Stimulated activated CD4-positive, alpha-beta T cell treated with anti-CD3 and anti-CD28 coated beads, Interleukin-4, amount 100 ng/mL, for 24 hours (primary cell): ENCODE measurements around the gene FCRL3.

Experiments
- DNase-seq: peaks from one replicate; pipeline ENCODE4 v3.0.0-alpha.2; 2020

Gene FCRL3

DNA sequence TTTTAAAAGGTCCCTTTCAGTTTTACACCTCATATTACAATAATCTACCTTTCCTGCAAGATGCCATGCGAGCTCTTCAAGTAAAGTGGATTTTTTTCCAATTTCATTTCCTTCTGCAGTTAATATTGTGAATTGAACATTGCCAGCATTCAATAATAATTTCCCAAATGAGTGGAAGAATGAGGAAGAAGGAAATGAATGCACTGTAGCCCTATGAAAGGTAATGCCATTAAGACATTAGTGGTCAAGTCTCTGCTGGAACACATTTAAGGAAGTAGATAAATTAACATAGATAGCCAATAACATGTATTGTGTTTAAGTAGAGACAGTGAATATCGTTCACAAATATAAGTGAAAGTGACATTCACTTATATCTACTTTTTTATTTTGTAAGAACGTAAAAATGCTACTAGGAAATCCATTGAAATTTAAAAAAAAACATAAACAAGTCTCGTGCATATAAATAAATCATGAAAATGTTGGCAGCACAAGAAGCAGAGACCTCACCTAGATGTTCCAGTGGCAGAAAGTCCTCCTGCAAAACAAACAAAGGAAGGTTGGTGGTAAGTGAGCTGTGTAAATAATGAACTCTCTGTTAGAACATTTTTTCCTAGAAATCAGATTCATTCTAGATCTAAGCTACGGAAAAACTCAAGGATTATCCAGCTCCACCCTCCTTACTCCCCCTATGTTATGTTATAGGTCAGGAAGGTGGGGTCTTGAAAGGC, 17.7 kb downstream of the FCRL3 start:
- no peak for DNase-seq

DNA sequence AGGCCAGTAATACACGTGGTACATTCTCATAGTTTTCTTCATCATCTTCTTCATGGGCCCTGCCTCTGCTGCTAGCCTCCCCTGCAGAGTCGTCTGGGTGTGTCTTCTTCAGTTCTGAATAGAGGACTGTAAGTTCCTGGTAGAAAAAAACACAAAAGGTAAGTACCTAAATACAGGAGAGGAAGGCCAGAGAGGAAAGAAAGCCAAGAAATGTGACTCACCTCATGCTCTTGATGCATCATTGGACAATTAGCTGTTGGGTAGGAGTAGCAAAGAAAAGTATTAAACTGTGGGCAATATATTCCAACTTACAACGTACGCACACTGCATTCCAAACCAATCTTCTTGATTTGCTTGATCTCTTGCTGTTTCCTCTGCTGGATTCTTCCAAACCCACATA, 21.8 kb downstream of the FCRL3 start:
- no peak for DNase-seq

DNA sequence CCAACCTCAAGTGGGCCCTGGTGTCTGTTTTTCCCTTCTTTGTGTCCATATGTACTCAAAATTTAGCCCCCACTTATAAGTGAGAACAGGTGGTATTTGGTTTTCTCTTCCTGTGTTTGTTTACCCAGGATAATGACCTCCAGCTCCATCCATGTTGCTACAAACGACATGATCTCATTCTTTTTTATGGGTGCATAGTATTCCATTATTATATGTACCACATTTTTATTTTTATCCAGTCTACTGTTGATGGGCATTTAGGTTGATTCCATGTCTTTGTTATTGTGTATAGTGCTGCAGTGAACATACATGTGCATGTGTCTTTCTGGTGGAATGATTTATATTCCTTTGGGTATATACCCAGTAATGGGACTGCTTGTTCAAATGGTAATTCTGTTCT, 27.6 kb downstream of the FCRL3 start:
- DNase-seq, result no peak

GRCh38 chr1:157671895-157672294, 28.7 kb downstream of the FCRL3 start:
- no peak for DNase-seq

DNA sequence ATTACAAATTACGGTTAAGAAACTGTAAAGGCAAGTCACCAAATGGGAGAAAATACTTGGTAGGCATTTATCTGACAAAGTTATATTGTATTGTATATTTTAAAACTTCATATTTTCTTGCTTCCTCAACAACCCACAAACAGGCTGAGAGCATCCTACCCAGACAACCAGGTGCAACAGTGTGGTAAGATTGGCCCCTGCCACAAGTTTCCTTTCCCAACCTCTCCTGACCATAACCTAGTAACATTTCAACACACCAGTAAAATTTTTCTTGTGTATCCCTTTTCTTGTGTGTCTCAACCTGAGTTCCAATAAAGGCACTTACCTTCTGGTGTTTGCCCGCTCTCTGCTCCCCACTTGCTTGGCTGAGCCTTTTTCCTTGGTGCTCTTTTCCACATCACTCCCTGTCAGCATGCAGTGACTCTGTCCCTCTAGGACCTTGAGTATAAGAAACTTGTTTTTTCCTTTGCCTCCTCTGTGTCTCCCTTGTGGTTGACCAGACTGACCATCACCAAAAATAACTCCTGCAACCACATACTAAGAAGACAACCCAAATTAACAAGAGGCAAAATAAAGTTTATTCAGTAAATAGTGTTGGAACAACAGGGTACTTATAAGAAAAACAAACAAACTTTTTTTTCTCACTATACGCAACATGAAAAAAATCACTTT, 40.9 kb downstream of the FCRL3 start:
- no peak for DNase-seq

DNA sequence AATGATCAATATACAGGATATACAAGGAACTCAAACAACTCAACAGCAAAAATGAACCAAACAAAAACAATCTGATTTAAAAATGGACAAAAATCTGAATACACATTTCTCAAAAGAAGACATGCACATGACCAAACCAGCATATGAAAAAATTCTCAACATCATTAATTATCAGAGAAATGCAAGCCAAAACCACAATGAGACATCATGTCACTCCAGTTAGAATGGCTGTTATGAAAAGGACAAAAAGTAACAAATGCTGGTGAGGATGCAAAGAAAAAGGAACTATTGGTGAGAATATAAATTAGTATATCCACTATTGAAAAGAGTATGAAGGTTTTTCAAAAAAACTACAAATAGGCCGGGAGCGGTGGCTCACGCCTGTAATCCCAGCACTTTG, 42.0 kb downstream of the FCRL3 start:
- DNase-seq, result no peak

DNA sequence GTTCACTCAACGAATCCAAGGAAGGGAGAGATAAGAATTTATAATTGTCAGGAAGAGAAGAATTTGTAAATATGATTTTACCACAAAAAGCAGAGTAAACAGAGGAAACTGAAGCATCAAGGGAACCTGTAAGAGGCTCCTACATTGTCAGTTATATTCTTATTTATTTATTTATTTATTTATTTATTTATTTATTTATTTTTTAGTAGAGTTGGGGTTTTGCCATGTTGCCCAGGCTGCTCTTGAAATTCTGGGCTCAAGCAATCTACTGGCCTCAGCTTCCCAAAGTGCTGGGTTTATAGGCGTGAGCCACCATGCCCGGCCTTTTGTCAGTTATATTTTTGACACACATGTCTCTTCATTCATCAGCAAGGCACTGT, 47.1 kb downstream of the FCRL3 start:
- no peak for DNase-seq

DNA sequence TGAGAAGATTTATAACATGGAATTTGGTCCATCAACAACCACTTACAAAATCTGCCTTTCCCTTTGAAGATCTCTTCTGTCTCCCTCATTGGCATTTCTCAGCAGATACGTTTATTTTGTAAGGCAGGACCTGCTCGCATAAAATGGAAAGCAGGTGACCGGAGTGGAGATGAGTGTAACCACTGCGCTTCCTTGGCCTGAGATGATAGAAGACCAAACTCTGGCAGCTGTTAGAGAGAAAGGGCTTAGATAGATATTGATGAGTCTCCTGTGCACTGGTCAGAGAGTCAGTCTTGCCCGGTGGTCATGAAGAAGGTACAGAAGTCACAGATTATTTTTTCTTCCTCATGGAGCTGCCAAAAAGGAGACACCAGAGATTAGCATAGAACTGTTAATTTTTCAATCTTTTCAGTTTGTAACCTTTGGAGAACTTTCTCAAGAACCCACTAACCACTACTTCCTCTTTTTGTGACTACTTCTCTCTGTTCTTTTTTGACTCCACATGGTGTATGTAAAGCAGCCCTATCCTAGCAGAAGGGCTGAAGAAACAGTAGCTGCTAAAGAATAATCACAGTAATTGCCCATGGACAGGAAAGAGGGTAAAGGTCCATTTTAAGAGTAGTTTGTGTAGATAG, 47.6 kb downstream of the FCRL3 start:
- DNase-seq, result no peak

GRCh38 chr1:157648317-157648716, 52.3 kb downstream of the FCRL3 start:
- DNase-seq, result no peak

DNA sequence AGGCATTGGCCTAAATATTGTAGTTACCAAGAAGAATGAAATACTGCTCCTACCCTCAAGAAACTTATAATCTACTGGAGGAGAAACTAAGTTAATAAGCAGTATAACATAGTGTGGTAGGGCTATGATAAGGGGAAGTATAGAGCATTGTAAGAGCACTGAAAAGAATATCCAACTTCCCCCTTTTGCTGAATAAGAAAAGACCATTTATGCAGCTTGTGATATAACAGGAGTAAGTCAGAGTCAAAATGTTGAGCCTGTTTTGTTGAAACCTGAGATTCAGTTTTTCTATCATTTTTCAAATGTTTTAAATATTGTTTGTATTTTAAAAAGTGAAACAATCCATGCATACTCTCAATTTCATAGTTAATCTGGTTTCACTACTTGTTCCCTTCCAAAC, 54.4 kb downstream of the FCRL3 start:
- DNase-seq, result no peak

GRCh38 chr1:157641177-157641576, 59.4 kb downstream of the FCRL3 start:
- no peak for DNase-seq

GRCh38 chr1:157639800-157640199, 60.8 kb downstream of the FCRL3 start:
- no peak for DNase-seq

DNA sequence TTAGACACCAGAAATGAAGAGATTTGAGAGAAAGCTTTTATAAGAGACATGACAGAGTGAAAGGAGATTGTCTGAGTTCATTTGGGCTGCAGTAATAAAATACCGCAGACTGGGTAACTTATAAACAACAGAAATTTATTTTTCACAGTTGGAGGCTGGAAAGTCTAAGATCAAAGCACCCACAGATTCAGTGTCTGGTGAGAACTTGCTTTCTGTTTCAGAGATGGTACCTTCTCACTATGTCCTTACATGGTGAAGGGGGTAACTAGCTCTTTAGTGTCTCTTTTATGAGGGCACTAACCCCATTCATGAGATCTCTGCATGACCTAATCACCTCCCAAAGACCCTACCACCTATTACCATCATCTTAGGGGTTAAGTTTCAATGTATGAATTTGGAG, 71.8 kb downstream of the FCRL3 start:
- DNase-seq, result no peak
